ENCODE measurements around the gene VGLL4.

GRCh38 chr3:11668243-11669235 is 24.8 kb upstream of the VGLL4 start:
- TF ChIP-seq CTCF (IDR thresholded peaks at IDR 0.05) = no peak
- TF ChIP-seq, protein P1, sequence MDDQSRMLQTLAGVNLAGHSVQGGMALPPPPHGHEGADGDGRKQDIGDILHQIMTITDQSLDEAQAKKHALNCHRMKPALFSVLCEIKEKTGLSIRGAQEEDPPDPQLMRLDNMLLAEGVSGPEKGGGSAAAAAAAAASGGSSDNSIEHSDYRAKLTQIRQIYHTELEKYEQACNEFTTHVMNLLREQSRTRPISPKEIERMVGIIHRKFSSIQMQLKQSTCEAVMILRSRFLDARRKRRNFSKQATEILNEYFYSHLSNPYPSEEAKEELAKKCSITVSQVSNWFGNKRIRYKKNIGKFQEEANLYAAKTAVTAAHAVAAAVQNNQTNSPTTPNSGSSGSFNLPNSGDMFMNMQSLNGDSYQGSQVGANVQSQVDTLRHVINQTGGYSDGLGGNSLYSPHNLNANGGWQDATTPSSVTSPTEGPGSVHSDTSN (IDR thresholded peaks at IDR 0.05) = no peak
- TF ChIP-seq, protein P2, sequence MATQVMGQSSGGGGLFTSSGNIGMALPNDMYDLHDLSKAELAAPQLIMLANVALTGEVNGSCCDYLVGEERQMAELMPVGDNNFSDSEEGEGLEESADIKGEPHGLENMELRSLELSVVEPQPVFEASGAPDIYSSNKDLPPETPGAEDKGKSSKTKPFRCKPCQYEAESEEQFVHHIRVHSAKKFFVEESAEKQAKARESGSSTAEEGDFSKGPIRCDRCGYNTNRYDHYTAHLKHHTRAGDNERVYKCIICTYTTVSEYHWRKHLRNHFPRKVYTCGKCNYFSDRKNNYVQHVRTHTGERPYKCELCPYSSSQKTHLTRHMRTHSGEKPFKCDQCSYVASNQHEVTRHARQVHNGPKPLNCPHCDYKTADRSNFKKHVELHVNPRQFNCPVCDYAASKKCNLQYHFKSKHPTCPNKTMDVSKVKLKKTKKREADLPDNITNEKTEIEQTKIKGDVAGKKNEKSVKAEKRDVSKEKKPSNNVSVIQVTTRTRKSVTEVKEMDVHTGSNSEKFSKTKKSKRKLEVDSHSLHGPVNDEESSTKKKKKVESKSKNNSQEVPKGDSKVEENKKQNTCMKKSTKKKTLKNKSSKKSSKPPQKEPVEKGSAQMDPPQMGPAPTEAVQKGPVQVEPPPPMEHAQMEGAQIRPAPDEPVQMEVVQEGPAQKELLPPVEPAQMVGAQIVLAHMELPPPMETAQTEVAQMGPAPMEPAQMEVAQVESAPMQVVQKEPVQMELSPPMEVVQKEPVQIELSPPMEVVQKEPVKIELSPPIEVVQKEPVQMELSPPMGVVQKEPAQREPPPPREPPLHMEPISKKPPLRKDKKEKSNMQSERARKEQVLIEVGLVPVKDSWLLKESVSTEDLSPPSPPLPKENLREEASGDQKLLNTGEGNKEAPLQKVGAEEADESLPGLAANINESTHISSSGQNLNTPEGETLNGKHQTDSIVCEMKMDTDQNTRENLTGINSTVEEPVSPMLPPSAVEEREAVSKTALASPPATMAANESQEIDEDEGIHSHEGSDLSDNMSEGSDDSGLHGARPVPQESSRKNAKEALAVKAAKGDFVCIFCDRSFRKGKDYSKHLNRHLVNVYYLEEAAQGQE (IDR thresholded peaks at IDR 0.05) = no peak
- no peak for TF ChIP-seq POLR2A (IDR thresholded peaks at IDR 0.05; ENCODE audit: low read length)
- TF ChIP-seq RAD21 (conservative IDR thresholded peaks at IDR 0.05 in 1 of 2, IDR thresholded peaks at IDR 0.05 in 1 of 2) = no peak
- no peak for TF ChIP-seq CHD2 (IDR thresholded peaks at IDR 0.05; ENCODE audit: low read length, partially characterized antibody)
- TF ChIP-seq NPAS2 (CRISPR knock-in tag; IDR thresholded peaks at IDR 0.05; ENCODE audit: borderline replicate concordance) = no peak
- no peak for TF ChIP-seq KDM5A (IDR thresholded peaks at IDR 0.05)
- TF ChIP-seq, protein P3, sequence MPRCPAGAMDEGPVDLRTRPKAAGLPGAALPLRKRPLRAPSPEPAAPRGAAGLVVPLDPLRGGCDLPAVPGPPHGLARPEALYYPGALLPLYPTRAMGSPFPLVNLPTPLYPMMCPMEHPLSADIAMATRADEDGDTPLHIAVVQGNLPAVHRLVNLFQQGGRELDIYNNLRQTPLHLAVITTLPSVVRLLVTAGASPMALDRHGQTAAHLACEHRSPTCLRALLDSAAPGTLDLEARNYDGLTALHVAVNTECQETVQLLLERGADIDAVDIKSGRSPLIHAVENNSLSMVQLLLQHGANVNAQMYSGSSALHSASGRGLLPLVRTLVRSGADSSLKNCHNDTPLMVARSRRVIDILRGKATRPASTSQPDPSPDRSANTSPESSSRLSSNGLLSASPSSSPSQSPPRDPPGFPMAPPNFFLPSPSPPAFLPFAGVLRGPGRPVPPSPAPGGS (IDR thresholded peaks at IDR 0.05) = no peak
- TF ChIP-seq EP300 (IDR thresholded peaks at IDR 0.05) = no peak
- TF ChIP-seq SMC3 (IDR thresholded peaks at IDR 0.05) = no peak
- no peak for TF ChIP-seq FOSL2 (IDR thresholded peaks at IDR 0.05)
- TF ChIP-seq FOSL2 (CRISPR knock-in tag; IDR thresholded peaks at IDR 0.05) = no peak
- TF ChIP-seq RFX5 (IDR thresholded peaks at IDR 0.05) = no peak

All from A549 (cell line).